NT2/D1 (cell line): ENCODE results near the gene PLIN1.
A peak's percentile ranks its signal among the peaks of the same experiment; 100 is the strongest.
"Not testable (repeated sequence)": the region's sequence is repeated elsewhere in the genome, so short reads cannot be mapped to it uniquely, and the experiment has no call there.

ENCODE experiments used
- DNase-seq: peaks from one replicate; pipeline ENCODE4 v3.0.0-alpha.2; 2011; ENCODE audit warnings: low read depth, low spot score
- H3K27me3 ChIP-seq: 2 replicates; pipeline ENCODE4 v1.6.0; 2011; ENCODE audit warnings: mild to moderate bottlenecking; ENCODE audit not compliant: insufficient read length, insufficient read depth
- H3K36me3 ChIP-seq: 2 replicates; pipeline ENCODE4 v1.6.1; 2011; ENCODE audit warnings: mild to moderate bottlenecking, low read length, mixed read lengths; ENCODE audit not compliant: insufficient read depth, insufficient read length
- H3K4me1 ChIP-seq: 2 replicates; pipeline ENCODE4 v1.5.1; 2011; ENCODE audit not compliant: insufficient read depth, insufficient read length
- H3K4me3 ChIP-seq: 2 replicates; pipeline ENCODE4 v1.5.1; 2011; ENCODE audit warnings: low read depth; ENCODE audit not compliant: insufficient read length
- H3K9ac ChIP-seq: 2 replicates; pipeline ENCODE4 v1.6.0; 2011; ENCODE audit warnings: low read depth; ENCODE audit not compliant: insufficient read length
- H3K9me3 ChIP-seq: 2 replicates; pipeline ENCODE4 v1.5.1; 2011; ENCODE audit warnings: mild to moderate bottlenecking, low read length; ENCODE audit not compliant: insufficient read depth
- SUZ12 ChIP-seq: IDR thresholded peaks from 2 replicates; pipeline ENCODE4 v1.6.1; 2011; ENCODE audit not compliant: insufficient read length, insufficient read depth; ENCODE audit errors: extremely low read depth
- YY1 ChIP-seq: IDR thresholded peaks from 2 replicates; pipeline ENCODE4 v1.6.1; 2011; ENCODE audit not compliant: insufficient read length, insufficient read depth
- ZNF274 ChIP-seq: IDR thresholded peaks from 2 replicates; pipeline ENCODE4 v1.6.1; 2011; ENCODE audit warnings: mild to moderate bottlenecking, low read depth, low read length

The PLIN1 gene

GRCh38 chr15:89695198-89695597, 16.0 kb upstream of the PLIN1 start:
- no peaks in the 10 kb centered on the region for H3K9me3 ChIP-seq
- peaks cover 7% of the 10 kb centered on the region for H3K27me3 ChIP-seq
- no peaks in the 10 kb centered on the region for H3K4me1 ChIP-seq
- no peak overlapping the region for H3K9ac ChIP-seq
- no peak for DNase-seq
- no peaks in the 10 kb centered on the region for H3K36me3 ChIP-seq
- no peak overlapping the region for H3K4me3 ChIP-seq
- no peak for TF ChIP-seq ZNF274
- no peak for TF ChIP-seq YY1
- TF ChIP-seq SUZ12: no peak

GRCh38 chr15:89693696-89694095, 14.5 kb upstream of the PLIN1 start:
- Histone ChIP-seq H3K9me3 (no peaks in the 10 kb centered on the region), H3K36me3 (no peaks in the 10 kb centered on the region), H3K27me3 (peaks cover 18% of the 10 kb centered on the region), H3K4me1 (no peaks in the 10 kb centered on the region), H3K9ac (no peak overlapping the region), H3K4me3 (no peak overlapping the region)
- DNase-seq: no peak
- TF ChIP-seq YY1 (no peak), ZNF274 (no peak), SUZ12 (no peak)

GRCh38 chr15:89693091-89693490, 13.9 kb upstream of the PLIN1 start:
- no peaks in the 10 kb centered on the region for H3K4me1 ChIP-seq
- peaks cover 18% of the 10 kb centered on the region for H3K27me3 ChIP-seq
- no peak for TF ChIP-seq ZNF274
- no peak for TF ChIP-seq YY1
- TF ChIP-seq SUZ12: no peak
- no peaks in the 10 kb centered on the region for H3K36me3 ChIP-seq
- H3K4me3 ChIP-seq: no peak overlapping the region
- H3K9ac ChIP-seq: no peak overlapping the region
- H3K9me3 ChIP-seq: no peaks in the 10 kb centered on the region
- DNase-seq: no peak

- peaks cover 18% of the 10 kb centered on the region for H3K27me3 ChIP-seq
- no peaks in the 10 kb centered on the region for H3K36me3 ChIP-seq
- H3K9ac ChIP-seq: peak within 1 kb of the TSS; percentile 73
- H3K4me1 ChIP-seq: no peaks in the 10 kb centered on the region
- no peak for TF ChIP-seq ZNF274
- TF ChIP-seq YY1: no peak
- no peak for TF ChIP-seq SUZ12
- no peaks in the 10 kb centered on the region for H3K9me3 ChIP-seq
- peak; percentile 64 for DNase-seq
- peak within 1 kb of the TSS; percentile 80 for H3K4me3 ChIP-seq
Measured at GRCh38 chr15:89690276-89691218, 11.4 kb upstream of the PLIN1 start, which contains the start of the genes PEX11A and WDR93. PEX11A (minus strand) TSS chr15:89690754; CDS start chr15:89690632, 122 bp downstream. WDR93 (plus strand) TSS chr15:89690811; CDS start chr15:89701747, 10,936 bp downstream.

GRCh38 chr15:89689930-89690275, 10.7 kb upstream of the PLIN1 start:
- Histone ChIP-seq H3K4me3 (peak overlapping the region; percentile 80), H3K9ac (peak overlapping the region; percentile 73), H3K27me3 (peaks cover 18% of the 10 kb centered on the region)
- not testable (repeated sequence) for H3K36me3 ChIP-seq, H3K9me3 ChIP-seq, DNase-seq, H3K4me1 ChIP-seq

GRCh38 chr15:89686522-89686921, 7.4 kb upstream of the PLIN1 start:
- Histone ChIP-seq H3K4me3 (no peak overlapping the region), H3K36me3 (no peaks in the 10 kb centered on the region), H3K9ac (no peak overlapping the region), H3K4me1 (no peaks in the 10 kb centered on the region), H3K9me3 (no peaks in the 10 kb centered on the region), H3K27me3 (peaks cover 14% of the 10 kb centered on the region)
- TF ChIP-seq SUZ12 (no peak), YY1 (no peak), ZNF274 (no peak)
- DNase-seq: no peak

- Histone ChIP-seq H3K9ac (no peak overlapping the region), H3K4me3 (no peak overlapping the region), H3K27me3 (peaks cover 14% of the 10 kb centered on the region), H3K4me1 (no peaks in the 10 kb centered on the region), H3K36me3 (no peaks in the 10 kb centered on the region), H3K9me3 (no peaks in the 10 kb centered on the region)
- TF ChIP-seq YY1 (no peak), ZNF274 (no peak), SUZ12 (no peak)
- DNase-seq: no peak
Measured at GRCh38 chr15:89685995-89686394, 6.8 kb upstream of the PLIN1 start.
